H1 (cell line): Measurements from ENCODE around the gene CROCC. TPM values are rescaled to one million over a fixed set of nuclear protein-coding genes. Genes with fewer than 3 reads are reported as not detected.

Source experiments
- CTCF ChIA-PET: fragments of 300-600 bp; sonication (Branson Sonifier 250); formaldehyde crosslinking; loops from one replicate; lab custom pipeline; 2021; ENCODE audit not compliant: partially characterized antibody; lab: Charles Lee
- POLR2A ChIA-PET: fragments of 300-600 bp; sonication (Branson Sonifier 250); formaldehyde crosslinking; loops from one replicate; lab custom pipeline; 2021; ENCODE audit warnings: inconsistent platforms; ENCODE audit not compliant: partially characterized antibody; lab: Charles Lee
- DNase-seq, 2 experiments: peaks; one replicate each; pipeline versions ENCODE4 v3.0.0 to v3.0.0-alpha.2; 2010 to 2022; ENCODE audit warnings: low spot score in 2 of 2, low read depth in 1 of 2, mixed read lengths in 1 of 2
- FAIRE-seq: peaks from 2 replicates; lab custom pipeline; 2011; peaks lifted over from hg19 to GRCh38; lab: Jason Lieb, UNC
- H2AFZ ChIP-seq: 2 replicates; pipeline ENCODE4 v1.8.1; 2012; ENCODE audit warnings: low read length, inconsistent platforms
- H2AK5ac ChIP-seq: 2 replicates; pipeline ENCODE4 v1.6.1; 2013; ENCODE audit warnings: low read depth, low read length
- H2BK120ac ChIP-seq: replicated peaks from 2 replicates; pipeline ENCODE3; 2013; ENCODE audit warnings: low read depth, low read length, inconsistent platforms
- H2BK12ac ChIP-seq: 2 replicates; pipeline ENCODE4 v1.6.1; 2013; ENCODE audit warnings: low read depth, low read length
- H2BK15ac ChIP-seq: 2 replicates; pipeline ENCODE4 v1.6.1; 2013; ENCODE audit warnings: low read length
- H2BK20ac ChIP-seq: 2 replicates; pipeline ENCODE4 v1.6.1; 2013; ENCODE audit warnings: low read length
- H2BK5ac ChIP-seq: 2 replicates; pipeline ENCODE4 v1.6.1; 2013; ENCODE audit warnings: low read depth, low read length
- H3K14ac ChIP-seq: 2 replicates; pipeline ENCODE4 v1.6.1; 2013; ENCODE audit warnings: inconsistent platforms; ENCODE audit not compliant: insufficient read length
- H3K18ac ChIP-seq: 2 replicates; pipeline ENCODE4 v1.6.1; 2013; ENCODE audit warnings: low read length; ENCODE audit errors: extremely low read depth
- H3K23ac ChIP-seq: 2 replicates; pipeline ENCODE4 v1.6.1; 2013; ENCODE audit warnings: inconsistent platforms; ENCODE audit not compliant: insufficient read length
- H3K23me2 ChIP-seq: 2 replicates; pipeline ENCODE4 v1.6.1; 2013; ENCODE audit warnings: low read depth, low read length
- H3K27ac ChIP-seq: 2 replicates; pipeline ENCODE4 v1.6.1; 2011; ENCODE audit warnings: low read depth, low read length, inconsistent platforms
- H3K27me3 ChIP-seq, 4 experiments: replicated peaks in 1 of 4; 1 replicate in 1 of 4; 2 replicates in 3 of 4; pipeline versions ENCODE4 v1.6.1 to v1.8.1; 2011 to 2013; ENCODE audit warnings: low read length in 3 of 4, mild to moderate bottlenecking in 3 of 4, inconsistent platforms in 2 of 4, mixed read lengths in 2 of 4, moderate library complexity in 1 of 4; ENCODE audit not compliant: control insufficient read depth in 3 of 4, insufficient read depth in 3 of 4; ENCODE audit errors: extremely low read depth in 1 of 4
- H3K36me3 ChIP-seq, 4 experiments: 2 replicates each; pipeline versions ENCODE4 v1.6.1 to v1.8.1; 2011 to 2013; ENCODE audit warnings: mild to moderate bottlenecking in 4 of 4, low read length in 3 of 4, moderate library complexity in 2 of 4, control low read depth in 1 of 4, inconsistent platforms in 1 of 4; ENCODE audit not compliant: insufficient read depth in 4 of 4, control insufficient read depth in 2 of 4
- H3K4ac ChIP-seq: replicated peaks from 2 replicates; pipeline ENCODE3; 2013; ENCODE audit warnings: low read length, low read depth, mixed read lengths, inconsistent platforms; ENCODE audit not compliant: insufficient read length
- H3K4me1 ChIP-seq, 4 experiments: replicated peaks in 1 of 4; 1 replicate in 1 of 4; 2 replicates in 3 of 4; pipeline versions ENCODE4 v1.6.1 to v1.8.1; 2011 to 2013; ENCODE audit warnings: low read length in 3 of 4, inconsistent platforms in 2 of 4, mixed read lengths in 1 of 4; ENCODE audit not compliant: insufficient read depth in 4 of 4, control insufficient read depth in 3 of 4
- H3K4me2 ChIP-seq, 2 experiments: 2 replicates each; pipeline versions ENCODE4 v1.6.1 to v1.8.1; 2011 to 2013; ENCODE audit warnings: low read depth in 2 of 2, low read length in 2 of 2, control low read depth in 1 of 2, inconsistent platforms in 1 of 2, mild to moderate bottlenecking in 1 of 2; ENCODE audit not compliant: insufficient read depth in 1 of 2
- H3K4me3 ChIP-seq, 4 experiments: fragments of 200-600, 300-600 bp in 1 of 4; sonication (generic), shearing (Covaris generic), sonication (Bioruptor Twin) in 1 of 4; 2 replicates each; pipeline versions ENCODE4 v1.5.1 to v1.8.1; 2011 to 2016; ENCODE audit warnings: low read length in 4 of 4, low read depth in 3 of 4, control low read depth in 2 of 4, inconsistent platforms in 2 of 4, mild to moderate bottlenecking in 2 of 4, mixed read lengths in 1 of 4, moderate library complexity in 1 of 4; ENCODE audit not compliant: insufficient read depth in 2 of 4; ENCODE audit errors: extremely low read depth in 1 of 4
- H3K56ac ChIP-seq: replicated peaks from 2 replicates; pipeline ENCODE3; 2013; ENCODE audit warnings: low read depth, mild to moderate bottlenecking, mixed read lengths, low read length, inconsistent platforms; ENCODE audit not compliant: insufficient read length
- H3K79me1 ChIP-seq: 2 replicates; pipeline ENCODE4 v1.6.1; 2013; ENCODE audit warnings: low read depth, low read length, control low read depth
- H3K79me2 ChIP-seq, 2 experiments: 2 replicates each; pipeline versions ENCODE4 v1.6.1 to v1.8.1; 2012 to 2013; ENCODE audit warnings: low read length in 2 of 2, mild to moderate bottlenecking in 2 of 2, inconsistent platforms in 1 of 2; ENCODE audit not compliant: insufficient read depth in 2 of 2, control insufficient read depth in 1 of 2
- H3K9ac ChIP-seq, 4 experiments: replicated peaks in 1 of 4; 1 replicate in 1 of 4; 2 replicates in 3 of 4; pipeline versions ENCODE4 v1.6.1 to v1.8.1; 2011 to 2013; ENCODE audit warnings: low read depth in 3 of 4, low read length in 3 of 4, control low read depth in 2 of 4, mild to moderate bottlenecking in 2 of 4, moderate library complexity in 2 of 4, inconsistent platforms in 1 of 4; ENCODE audit errors: extremely low read depth in 1 of 4
- H3K9me3 ChIP-seq, 2 experiments: 2 replicates each; pipeline versions ENCODE4 v1.6.1 to v1.8.1; 2012 to 2013; ENCODE audit warnings: mild to moderate bottlenecking in 2 of 2, moderate library complexity in 2 of 2, control low read depth in 1 of 2, inconsistent platforms in 1 of 2, low read depth in 1 of 2, low read length in 1 of 2, mixed read lengths in 1 of 2; ENCODE audit not compliant: insufficient read depth in 2 of 2
- H4K20me1 ChIP-seq, 2 experiments: replicated peaks in 1 of 2; 2 replicates each; pipeline versions ENCODE3 to v1.8.1; 2011 to 2013; ENCODE audit warnings: inconsistent platforms in 2 of 2, low read length in 2 of 2, mild to moderate bottlenecking in 1 of 2; ENCODE audit not compliant: insufficient read depth in 2 of 2, control insufficient read depth in 1 of 2
- H4K5ac ChIP-seq: 2 replicates; pipeline ENCODE4 v1.6.1; 2013; ENCODE audit warnings: low read length, low read depth, mixed read lengths, inconsistent platforms; ENCODE audit not compliant: insufficient read length
- H4K8ac ChIP-seq: 2 replicates; pipeline ENCODE4 v1.8.0; 2013; ENCODE audit warnings: mild to moderate bottlenecking, moderate library complexity, low read length, inconsistent platforms; ENCODE audit not compliant: insufficient read depth; ENCODE audit errors: extremely low read depth
- H4K91ac ChIP-seq: replicated peaks from 2 replicates; pipeline ENCODE3; 2013; ENCODE audit warnings: low read length, mixed read lengths, inconsistent platforms; ENCODE audit not compliant: insufficient read length
- ATF3 ChIP-seq: IDR thresholded peaks from 2 replicates; pipeline ENCODE4 v1.6.1; 2011; ENCODE audit warnings: low read depth, mild to moderate bottlenecking, low read length; ENCODE audit not compliant: insufficient read depth
- CREB1 ChIP-seq: IDR thresholded peaks from 2 replicates; pipeline ENCODE4 v1.6.1; 2012; ENCODE audit warnings: inconsistent platforms
- CTBP2 ChIP-seq: IDR thresholded peaks from 2 replicates; pipeline ENCODE4 v1.7.0; 2011; ENCODE audit warnings: borderline replicate concordance, mild to moderate bottlenecking, moderate library complexity, mixed read lengths, low read length; ENCODE audit not compliant: insufficient read depth, insufficient read length
- EZH2 ChIP-seq: fragments of 200-600 bp; sonication (generic); IDR thresholded peaks from 2 replicates; pipeline ENCODE4 v1.7.1; 2012; ENCODE audit warnings: low read depth, mild to moderate bottlenecking, moderate library complexity, low read length, inconsistent platforms; ENCODE audit not compliant: severe bottlenecking
- HDAC6 ChIP-seq: IDR thresholded peaks from one replicate; pipeline ENCODE4 v1.7.1; 2012; ENCODE audit warnings: low read depth, mild to moderate bottlenecking, inconsistent platforms, low read length, moderate library complexity
- NRF1 ChIP-seq: IDR thresholded peaks from 2 replicates; pipeline ENCODE4 v1.6.1; 2011; ENCODE audit warnings: mild to moderate bottlenecking, low read depth, low read length, improper control_type of control experiment
- PHF8 ChIP-seq: fragments of 200-600 bp; sonication (generic); conservative IDR thresholded peaks from 2 replicates; pipeline ENCODE4 v1.7.1; 2012; ENCODE audit warnings: low read depth, mild to moderate bottlenecking, inconsistent platforms, low read length, moderate library complexity
- RBBP5 ChIP-seq: IDR thresholded peaks from 2 replicates; pipeline ENCODE4 v1.7.1; 2012; ENCODE audit warnings: low read depth, mild to moderate bottlenecking, inconsistent platforms, low read length, moderate library complexity, borderline replicate concordance
- RFX5 ChIP-seq: IDR thresholded peaks from 2 replicates; pipeline ENCODE4 v1.6.1; 2011; ENCODE audit warnings: low read depth, low read length, improper control_type of control experiment, borderline replicate concordance
- SP4 ChIP-seq: IDR thresholded peaks from 2 replicates; pipeline ENCODE4 v1.6.1; 2012; ENCODE audit warnings: low read length, inconsistent platforms
- WGBS, 2 experiments: shearing (Covaris generic) in 1 of 2; methylation state at CpG; one replicate each; pipeline versions ENCODE4 v1.1.6 to v1.1.7; 2013 to 2015; ENCODE audit warnings: low lambda C conversion rate in 2 of 2, mixed read lengths in 2 of 2, inconsistent platforms in 1 of 2, low coverage in 1 of 2, missing lambda C conversion rate in 1 of 2; ENCODE audit not compliant: insufficient replicate concordance in 2 of 2, insufficient coverage in 1 of 2, insufficient read length in 1 of 2; ENCODE audit errors: extremely low coverage in 1 of 2, missing lambda C conversion rate in 1 of 2; 5-methylcytosine and 5-hydroxymethylcytosine counted together
- polyA plus RNA-seq, 7 experiments: library from polyadenylated mRNA; depleted of rRNA in 3 of 7; stranded (reverse) in 5 of 7; unstranded in 2 of 7; fragments of >200 nt in 5 of 7; fragments of 200-250 nt in 2 of 7; gene quantifications; 1 replicate in 5 of 7; 2 replicates in 1 of 7; 4 replicates in 1 of 7; pipeline versions ENCODE4 v1.2.1 to v1.2.3, GENCODE V29; 2011 to 2013; ENCODE audit warnings: missing spikeins in 2 of 7, mixed read lengths in 2 of 7
- total RNA-seq: library from RNA; stranded (reverse); fragmentation: NEBNext Ultra II Directional; extraction: Animal tissue kit (Norgen Biotek cat#: 25700); gene quantifications from 2 replicates; pipeline ENCODE4 v1.2.1, GENCODE V29; 2021

Gene CROCC
- total and polyA plus RNA-seq, 2 of the 8 experiments (the other 6 are each of a cell fraction or from before 2014, with no cell fraction given) = 12.1 to 39.5 TPM

DNA sequence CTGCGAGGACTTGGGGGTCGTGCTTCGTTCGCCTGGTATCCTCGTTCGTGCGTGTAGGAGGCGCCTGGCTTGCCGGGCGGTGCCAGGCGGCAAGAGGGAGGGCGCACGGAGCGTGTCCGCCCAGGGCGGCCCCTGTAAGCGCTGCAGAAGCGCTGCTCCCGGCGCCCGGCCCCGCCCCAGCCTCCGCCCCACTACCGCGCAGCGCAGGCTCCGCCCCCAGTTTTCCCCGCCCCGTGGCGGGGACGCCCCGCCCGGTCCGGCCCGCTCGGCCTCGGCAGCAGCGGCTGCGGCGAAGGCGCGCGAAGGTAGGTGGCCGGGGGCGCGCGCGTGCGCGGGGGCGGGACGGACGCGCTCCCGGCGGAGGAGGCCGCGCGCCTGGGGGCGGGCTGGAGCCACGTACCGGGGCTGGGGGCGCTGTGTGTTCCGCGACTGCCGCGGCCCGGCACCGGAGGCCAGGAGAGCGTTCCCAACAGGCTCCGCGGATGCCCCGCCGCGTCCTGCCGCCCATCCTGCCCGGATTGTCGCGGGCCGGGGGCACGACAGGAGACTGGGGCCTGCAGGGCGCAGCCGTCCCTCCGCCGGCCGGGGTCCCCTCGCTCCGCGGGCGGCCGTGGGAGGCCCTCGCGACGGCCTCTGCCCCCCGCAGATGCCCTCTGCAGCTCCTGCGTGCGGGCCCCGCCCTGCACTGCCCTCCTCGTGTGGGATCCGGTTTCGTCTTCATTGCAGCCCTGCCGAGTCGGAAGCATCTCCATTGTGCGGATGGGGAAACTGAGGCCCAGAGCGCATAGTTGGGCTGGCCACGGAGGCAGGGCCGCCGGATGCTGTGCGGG, 7.7 kb upstream of the CROCC start:
- Histone ChIP-seq H3K4me2 (peak overlapping the region; percentile 60 to 80), H3K9ac (peak overlapping the region in 3 of 4 experiments; percentile 56 to 86 (median 71); a peak in 5 of 7 replicates), H3K18ac (peak overlapping the region; percentile 78), H3K36me3 (no peaks in the 10 kb centered on the region), H2AFZ (0 out of 2 replicates have a peak overlapping the region, but pooled peaks have one; percentile 61), H2BK12ac (no peak overlapping the region), H2BK20ac (no peak overlapping the region), H2BK5ac (no peak overlapping the region; the same call in 1 of the 2 replicates), H4K5ac (no peak overlapping the region), H3K23me2 (peaks cover 4% of the 10 kb centered on the region; the same call in 1 of the 2 replicates), H3K4me1 (peaks cover 0 to 9% (median 5%) of the 10 kb centered on the region in 4 experiments; a peak in 3 of 7 replicates), H2BK120ac (no peak overlapping the region), H3K23ac (no peak overlapping the region), H3K79me1 (no peaks in the 10 kb centered on the region), H3K27me3 (no peaks in the 10 kb centered on the region), H3K4ac (no peak overlapping the region), H2AK5ac (no peak overlapping the region), H3K4me3 (peak overlapping the region; percentile 49 to 87 (median 64)), H4K20me1 (no peaks in the 10 kb centered on the region), H3K27ac (peak overlapping the region; percentile 45; the same call in 1 of the 2 replicates), H4K8ac (no peak overlapping the region), H3K9me3 (no peaks in the 10 kb centered on the region), H3K56ac (no peak overlapping the region), H3K79me2 (no peaks in the 10 kb centered on the region), H2BK15ac (no peak overlapping the region), H3K14ac (no peak overlapping the region), H4K91ac (no peak overlapping the region)
- no peak for FAIRE-seq
- ChIA-PET POLR2A (interaction anchor here (1.1 to 1.9 kb wide), 3 partner anchors 9 to 54 kb away, joined by 3 to 13 read pairs (median 4); no protein-coding TSS in a partner anchor), CTCF (interaction anchor here (0.6 to 1.5 kb wide), 2 partner anchors 9 to 48 kb away, joined by 3 read pairs; no protein-coding TSS in a partner anchor)
- 0% methylated on average over 78 of the region's 109 CpGs; no CpG with 5 or more reads in 1 of the 2 experiments for WGBS, 2 experiments
- DNase-seq = peak; percentile 82 to 91
- TF ChIP-seq EZH2 (no peak), CREB1 (peak; percentile 18; the same call in 1 of the 2 replicates), RFX5 (no peak), NRF1 (peak; percentile 39), SP4 (0 out of 2 replicates have a peak, but pooled peaks have one; percentile 30), RBBP5 (peak; percentile 74), CTBP2 (no peak), ATF3 (no peak), PHF8 (peak; percentile 50), HDAC6 (no peak)
